ENCODE measurements around the gene GKN2. TPM values are rescaled to one million over a fixed set of nuclear protein-coding genes. Genes with fewer than 3 reads are reported as not detected.
A peak's percentile ranks its signal among the peaks of the same experiment; 100 is the strongest.

Gene GKN2
- total RNA-seq, 4 donors from 2014 or later, result not detected

DNA sequence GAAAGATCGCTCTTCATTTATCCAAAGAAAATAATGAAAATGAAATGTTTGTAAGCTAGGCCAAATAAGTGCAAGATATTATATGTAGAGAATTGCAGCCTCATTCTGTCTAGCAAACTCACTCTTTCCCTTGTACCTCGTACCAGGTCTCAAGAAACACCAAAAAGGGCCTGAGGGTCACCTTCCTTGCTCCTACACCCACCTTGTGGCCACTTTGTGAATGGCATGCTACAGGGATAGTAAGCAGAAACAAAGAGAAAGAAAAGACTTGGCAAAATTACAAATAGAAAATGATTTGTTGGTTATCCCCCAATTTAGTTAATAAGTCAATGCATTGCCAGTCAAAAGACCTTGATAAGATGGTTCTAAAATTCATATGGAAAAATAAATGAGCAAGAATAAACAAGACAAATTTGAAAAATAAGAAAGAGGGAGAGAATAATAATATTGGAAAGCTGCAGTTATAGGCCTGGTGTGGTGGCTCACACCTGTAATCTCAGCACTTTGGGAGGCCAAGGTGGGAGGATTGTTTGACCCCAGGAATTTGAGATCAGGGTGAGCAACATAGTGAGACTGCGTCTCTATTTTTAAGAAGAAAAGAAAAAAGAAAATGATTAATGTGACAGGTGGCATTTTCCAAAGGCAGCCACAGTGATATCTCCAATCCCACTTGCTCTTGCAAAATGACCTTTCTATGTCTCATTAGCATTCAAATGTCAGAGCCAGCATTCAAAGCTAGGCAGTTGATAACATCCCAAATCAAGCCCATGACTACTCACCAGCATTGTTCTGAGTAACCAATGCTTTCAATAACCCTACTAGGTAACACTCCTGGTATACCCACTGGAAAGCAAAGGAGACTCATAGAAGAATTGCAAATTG lies 42.7 kb downstream of the GKN2 start:
- intact Hi-C loops (cut with DNase I; ENCODE audit: low total_unique reads), result loop anchor here (5.0 kb wide), 1 partner anchor 158 kb away; no protein-coding TSS in a partner anchor
- peak; percentile 81 for DNase-seq
- H3K4me1 ChIP-seq, result peaks cover 11 to 17% (median 13%) of the 10 kb centered on the region in 4 donors
- H3K4me3 ChIP-seq, result no peak overlapping the region
- H3K27me3 ChIP-seq, result no peaks in the 10 kb centered on the region
- no peaks in the 10 kb centered on the region for H3K9me3 ChIP-seq
- H3K27ac ChIP-seq, result no peak overlapping the region
- TF ChIP-seq EP300 (IDR thresholded peaks at IDR 0.05; ENCODE audit: low read depth), result no peak
- TF ChIP-seq, protein P1, sequence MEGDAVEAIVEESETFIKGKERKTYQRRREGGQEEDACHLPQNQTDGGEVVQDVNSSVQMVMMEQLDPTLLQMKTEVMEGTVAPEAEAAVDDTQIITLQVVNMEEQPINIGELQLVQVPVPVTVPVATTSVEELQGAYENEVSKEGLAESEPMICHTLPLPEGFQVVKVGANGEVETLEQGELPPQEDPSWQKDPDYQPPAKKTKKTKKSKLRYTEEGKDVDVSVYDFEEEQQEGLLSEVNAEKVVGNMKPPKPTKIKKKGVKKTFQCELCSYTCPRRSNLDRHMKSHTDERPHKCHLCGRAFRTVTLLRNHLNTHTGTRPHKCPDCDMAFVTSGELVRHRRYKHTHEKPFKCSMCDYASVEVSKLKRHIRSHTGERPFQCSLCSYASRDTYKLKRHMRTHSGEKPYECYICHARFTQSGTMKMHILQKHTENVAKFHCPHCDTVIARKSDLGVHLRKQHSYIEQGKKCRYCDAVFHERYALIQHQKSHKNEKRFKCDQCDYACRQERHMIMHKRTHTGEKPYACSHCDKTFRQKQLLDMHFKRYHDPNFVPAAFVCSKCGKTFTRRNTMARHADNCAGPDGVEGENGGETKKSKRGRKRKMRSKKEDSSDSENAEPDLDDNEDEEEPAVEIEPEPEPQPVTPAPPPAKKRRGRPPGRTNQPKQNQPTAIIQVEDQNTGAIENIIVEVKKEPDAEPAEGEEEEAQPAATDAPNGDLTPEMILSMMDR (IDR thresholded peaks at IDR 0.05), result peak; percentile 88 to 95 (median 91)
- TF ChIP-seq POLR2A (IDR thresholded peaks at IDR 0.05), result no peak
- in situ Hi-C loops (cut with MboI; ENCODE audit: low pct_ligation_motif_present in 1 of 4, low pct_unique_long_range_greater_than_20kb in 1 of 4, low sequenced_read_pairs in 3 of 4), result loop anchor here (5.0 to 25.0 kb wide), 5 partner anchors 158 to 423 kb away; partner anchors contain the start of gene ARHGAP25 (in 1 of the 4)
- WGBS, 2 donors (ENCODE audit: low coverage in 1 of 2), result 60 to 68% methylated on average over 3 of the region's 3 CpGs
- no peaks in the 10 kb centered on the region for H3K36me3 ChIP-seq

DNA sequence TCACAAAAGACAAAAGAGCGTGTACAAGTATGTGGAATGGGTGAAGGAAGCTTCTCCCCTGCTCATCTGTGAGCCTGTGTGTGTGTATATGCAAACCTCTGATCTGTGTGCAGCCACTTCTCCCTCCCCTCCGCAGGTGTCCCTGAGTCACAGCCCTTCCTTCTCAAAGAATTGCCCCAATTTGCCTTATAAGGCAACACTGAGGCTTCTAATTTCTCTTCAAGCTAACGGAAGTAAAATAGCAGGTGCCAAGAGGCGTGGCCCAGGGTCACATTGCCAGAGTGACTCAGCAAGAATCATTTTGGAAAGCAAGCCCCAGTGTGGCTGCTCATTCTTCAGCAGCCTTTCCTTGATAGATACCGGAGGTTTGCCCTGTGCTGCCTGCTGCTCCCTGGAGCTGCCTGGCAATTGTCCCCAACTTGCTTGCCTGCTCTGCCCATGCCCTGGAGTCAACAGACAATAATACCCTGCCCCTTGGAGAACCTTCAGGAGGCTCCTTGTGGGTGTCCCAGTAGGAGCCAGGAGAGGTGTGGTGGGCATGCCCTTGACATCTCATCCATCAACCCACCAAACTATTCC lies 44.2 kb downstream of the GKN2 start:
- H3K9me3 ChIP-seq, result no peaks in the 10 kb centered on the region
- no peaks in the 10 kb centered on the region for H3K27me3 ChIP-seq
- peak; percentile 88 for DNase-seq
- in situ Hi-C loops (cut with MboI; ENCODE audit: low pct_ligation_motif_present in 1 of 4, low pct_unique_long_range_greater_than_20kb in 1 of 4, low sequenced_read_pairs in 3 of 4) (loop anchor here (5.0 to 25.0 kb wide), 5 partner anchors 156 to 421 kb away; partner anchors contain the start of gene ARHGAP25 (in 1 of the 4)), intact Hi-C loops (cut with DNase I; ENCODE audit: low total_unique reads) (loop anchor here (5.0 kb wide), 1 partner anchor 156 kb away; no protein-coding TSS in a partner anchor)
- H3K4me1 ChIP-seq, result peaks cover 11 to 17% (median 13%) of the 10 kb centered on the region in 4 donors
- peak overlapping the region; percentile 44 to 65 (median 50) for H3K27ac ChIP-seq
- no peak for TF ChIP-seq EP300 (IDR thresholded peaks at IDR 0.05; ENCODE audit: low read depth)
- TF ChIP-seq POLR2AphosphoS5 (IDR thresholded peaks at IDR 0.05), result peak in 2 of 3 donors; percentile 44 to 68
- TF ChIP-seq, protein P1 (IDR thresholded peaks at IDR 0.05), result no peak
- H3K4me3 ChIP-seq, result no peak overlapping the region
- H3K36me3 ChIP-seq, result no peaks in the 10 kb centered on the region
- WGBS, 2 donors (ENCODE audit: low coverage in 1 of 2), result 18 to 38% methylated on average over 1 to 5 of the region's 5 CpGs

DNA sequence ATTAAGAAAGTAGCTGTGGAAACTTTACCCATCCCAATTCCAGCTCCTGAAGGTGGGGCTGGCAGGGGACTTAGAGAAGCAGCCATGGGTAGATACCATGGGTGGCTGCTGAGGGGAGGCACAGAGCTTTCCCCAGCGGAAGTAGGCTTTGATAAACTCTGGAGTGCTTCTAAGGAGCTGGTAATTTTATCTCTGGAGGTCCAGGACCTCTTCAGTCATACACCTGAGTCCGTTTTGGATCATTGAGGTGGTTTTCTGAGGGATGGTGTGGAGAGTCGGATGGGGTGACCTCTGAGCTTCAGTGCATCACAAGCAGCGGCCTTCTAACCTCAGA lies 44.8 kb downstream of the GKN2 start:
- TF ChIP-seq, protein P1 (IDR thresholded peaks at IDR 0.05), result no peak
- no peak for TF ChIP-seq EP300 (IDR thresholded peaks at IDR 0.05; ENCODE audit: low read depth)
- TF ChIP-seq POLR2AphosphoS5 (IDR thresholded peaks at IDR 0.05), result no peak
- TF ChIP-seq POLR2A (IDR thresholded peaks at IDR 0.05), result no peak
- Histone ChIP-seq H3K9me3 (no peaks in the 10 kb centered on the region), H3K4me1 (peaks cover 11 to 17% (median 13%) of the 10 kb centered on the region in 4 donors), H3K4me3 (no peak overlapping the region), H3K27me3 (no peaks in the 10 kb centered on the region), H3K36me3 (no peaks in the 10 kb centered on the region), H3K27ac (peak overlapping the region; percentile 43 to 65 (median 48))
- intact Hi-C loops (cut with DNase I; ENCODE audit: low total_unique reads), result loop anchor here (5.0 kb wide), 1 partner anchor 156 kb away; no protein-coding TSS in a partner anchor
- WGBS, 2 donors (ENCODE audit: low coverage in 1 of 2), result 48 to 84% methylated on average over 2 to 4 of the region's 4 CpGs
- DNase-seq, result no peak
- in situ Hi-C loops (cut with MboI; ENCODE audit: low pct_ligation_motif_present in 1 of 4, low pct_unique_long_range_greater_than_20kb in 1 of 4, low sequenced_read_pairs in 3 of 4), result loop anchor here (5.0 to 25.0 kb wide), 5 partner anchors 156 to 421 kb away; partner anchors contain the start of gene ARHGAP25 (in 1 of the 4)
